ENCODE data around the gene RRBP1. TPM values are rescaled to one million over a fixed set of nuclear protein-coding genes. Genes with fewer than 3 reads are reported as not detected.

RRBP1 gene
- total and polyA plus RNA-seq, 3 donors from 2014 or later, result 93.8 to 146 (median 144) TPM

DNA sequence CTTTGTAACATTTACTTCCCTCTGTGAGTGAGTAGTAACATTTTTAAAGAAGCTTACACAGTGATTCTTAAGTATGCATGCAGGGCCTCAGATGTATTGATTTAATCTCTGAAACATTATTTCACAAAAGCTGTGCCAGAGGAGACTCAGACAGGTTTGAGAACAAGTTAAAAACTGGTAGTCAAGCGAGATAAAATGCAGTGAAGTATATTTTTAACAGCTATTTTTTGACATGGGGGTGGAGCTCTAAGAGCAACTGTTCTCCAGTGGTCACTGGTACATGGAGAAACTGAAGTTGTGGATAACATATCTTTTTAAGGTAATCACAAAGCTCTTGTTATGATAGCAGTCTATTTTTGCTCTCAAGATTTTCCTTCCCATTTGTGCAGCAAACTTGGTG, 91.8 kb downstream of the RRBP1 start:
- intact Hi-C loops (cut with DNase I; ENCODE audit: low total_unique reads), result no loop called here
- Histone ChIP-seq H3K36me3 (ENCODE audit: low read depth, missing control alignments) (no peaks in the 10 kb centered on the region), H3K27me3 (no peaks in the 10 kb centered on the region), H3K27ac (peak overlapping the region; percentile 68 to 82), H3K4me3 (no peak overlapping the region), H3K4me1 (peaks cover 38% of the 10 kb centered on the region), H3K9me3 (no peaks in the 10 kb centered on the region)
- TF ChIP-seq, protein P1, sequence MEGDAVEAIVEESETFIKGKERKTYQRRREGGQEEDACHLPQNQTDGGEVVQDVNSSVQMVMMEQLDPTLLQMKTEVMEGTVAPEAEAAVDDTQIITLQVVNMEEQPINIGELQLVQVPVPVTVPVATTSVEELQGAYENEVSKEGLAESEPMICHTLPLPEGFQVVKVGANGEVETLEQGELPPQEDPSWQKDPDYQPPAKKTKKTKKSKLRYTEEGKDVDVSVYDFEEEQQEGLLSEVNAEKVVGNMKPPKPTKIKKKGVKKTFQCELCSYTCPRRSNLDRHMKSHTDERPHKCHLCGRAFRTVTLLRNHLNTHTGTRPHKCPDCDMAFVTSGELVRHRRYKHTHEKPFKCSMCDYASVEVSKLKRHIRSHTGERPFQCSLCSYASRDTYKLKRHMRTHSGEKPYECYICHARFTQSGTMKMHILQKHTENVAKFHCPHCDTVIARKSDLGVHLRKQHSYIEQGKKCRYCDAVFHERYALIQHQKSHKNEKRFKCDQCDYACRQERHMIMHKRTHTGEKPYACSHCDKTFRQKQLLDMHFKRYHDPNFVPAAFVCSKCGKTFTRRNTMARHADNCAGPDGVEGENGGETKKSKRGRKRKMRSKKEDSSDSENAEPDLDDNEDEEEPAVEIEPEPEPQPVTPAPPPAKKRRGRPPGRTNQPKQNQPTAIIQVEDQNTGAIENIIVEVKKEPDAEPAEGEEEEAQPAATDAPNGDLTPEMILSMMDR (IDR thresholded peaks at IDR 0.05), result no peak
- no peak for TF ChIP-seq POLR2A (IDR thresholded peaks at IDR 0.05)
- no peak for DNase-seq
- WGBS, 2 donors, result 19 to 39% methylated on average over 1 of the region's 1 CpG

DNA sequence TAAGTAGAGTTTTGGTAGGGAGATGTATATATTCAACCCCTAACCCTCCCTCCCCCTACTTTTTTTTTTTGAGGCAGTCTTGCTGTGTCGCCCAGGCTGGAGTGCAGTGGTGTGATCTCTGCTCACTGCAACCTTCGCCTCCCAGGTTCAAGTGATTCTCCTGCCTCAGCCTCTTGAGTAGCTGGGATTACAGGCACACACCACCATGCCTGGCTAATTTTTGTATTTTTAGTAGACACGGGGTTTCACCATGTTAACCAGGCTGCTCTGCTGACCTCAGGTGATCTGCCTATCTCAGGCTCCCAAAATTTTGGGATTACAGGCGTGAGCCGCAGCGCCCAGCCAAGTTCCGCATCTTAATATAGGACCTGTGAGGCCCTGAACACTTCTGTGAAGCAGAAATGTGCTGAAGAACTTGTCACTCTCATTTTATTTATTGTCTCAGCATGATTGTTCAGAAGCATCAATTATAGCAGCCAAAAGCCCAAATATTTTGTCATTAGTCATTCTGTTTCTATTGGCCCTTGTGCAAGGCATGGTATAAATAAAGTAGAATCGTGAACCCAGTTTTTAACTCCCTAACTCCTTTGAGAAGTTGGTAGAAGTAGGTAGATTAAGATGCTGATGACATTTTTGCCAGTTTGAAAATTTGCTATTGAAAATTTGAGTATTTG, 92.7 kb downstream of the RRBP1 start:
- Histone ChIP-seq H3K4me3 (no peak overlapping the region), H3K27me3 (no peaks in the 10 kb centered on the region), H3K36me3 (ENCODE audit: low read depth, missing control alignments) (no peaks in the 10 kb centered on the region), H3K4me1 (peaks cover 34% of the 10 kb centered on the region), H3K9me3 (no peaks in the 10 kb centered on the region), H3K27ac (peak overlapping the region in 1 of 2 donors; percentile 82)
- TF ChIP-seq POLR2A (IDR thresholded peaks at IDR 0.05), result no peak
- TF ChIP-seq, protein P1 (IDR thresholded peaks at IDR 0.05), result no peak
- no peak for DNase-seq
- 77 to 82% methylated on average over 8 of the region's 8 CpGs for WGBS, 2 donors
- intact Hi-C loops (cut with DNase I; ENCODE audit: low total_unique reads), result no loop called here

DNA sequence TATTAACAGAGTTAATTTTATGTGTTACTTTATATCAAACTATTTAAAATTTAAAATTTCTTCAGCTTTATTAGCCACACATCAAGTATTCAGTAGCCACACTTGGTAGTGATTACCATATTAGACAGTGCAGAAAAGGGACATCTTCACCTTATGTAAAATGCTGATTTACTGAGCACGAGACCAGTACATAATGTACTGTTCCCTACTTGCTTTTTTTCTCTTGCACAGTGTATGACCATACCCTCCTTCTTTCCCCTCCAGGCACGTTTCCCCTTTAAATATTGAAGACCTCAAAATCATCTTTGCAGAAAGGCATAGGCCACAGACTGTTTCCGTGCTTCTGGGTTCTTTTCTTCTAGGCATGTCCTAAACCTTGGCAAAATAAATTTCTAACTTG, 94.2 kb downstream of the RRBP1 start:
- Histone ChIP-seq H3K27ac (no peak overlapping the region), H3K9me3 (no peaks in the 10 kb centered on the region), H3K36me3 (ENCODE audit: low read depth, missing control alignments) (no peaks in the 10 kb centered on the region), H3K4me1 (peaks cover 30% of the 10 kb centered on the region), H3K27me3 (no peaks in the 10 kb centered on the region), H3K4me3 (no peak overlapping the region)
- DNase-seq, result no peak
- intact Hi-C loops (cut with DNase I; ENCODE audit: low total_unique reads), result no loop called here
- 25 to 53% methylated on average over 3 of the region's 3 CpGs for WGBS, 2 donors
- no peak for TF ChIP-seq POLR2A (IDR thresholded peaks at IDR 0.05)
- TF ChIP-seq, protein P1 (IDR thresholded peaks at IDR 0.05), result no peak

DNA sequence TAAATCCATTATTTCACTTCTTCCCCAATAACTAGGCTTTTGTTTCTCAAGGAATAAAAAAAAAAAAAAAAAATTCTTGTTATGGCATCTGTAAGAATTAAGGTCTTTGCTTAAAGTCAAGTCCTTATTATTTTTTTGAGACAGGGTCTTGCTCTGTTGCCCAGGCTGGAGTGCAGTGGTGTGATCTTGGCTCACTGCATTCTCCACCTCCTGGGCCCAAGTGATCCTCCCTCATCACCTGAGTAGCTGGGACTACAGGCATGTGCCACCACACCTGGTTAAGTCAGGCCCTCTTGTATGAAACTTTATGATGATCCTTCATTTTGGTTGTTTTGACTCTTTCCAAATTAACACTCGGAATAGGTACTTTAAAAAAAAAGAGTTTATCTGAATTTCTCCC, 94.9 kb downstream of the RRBP1 start:
- no peak overlapping the region for H3K27ac ChIP-seq
- no peaks in the 10 kb centered on the region for H3K9me3 ChIP-seq
- DNase-seq, result no peak
- no peaks in the 10 kb centered on the region for H3K36me3 ChIP-seq (ENCODE audit: low read depth, missing control alignments)
- intact Hi-C loops (cut with DNase I; ENCODE audit: low total_unique reads), result no loop called here
- TF ChIP-seq, protein P1 (IDR thresholded peaks at IDR 0.05), result no peak
- no peak for TF ChIP-seq POLR2A (IDR thresholded peaks at IDR 0.05)
- H3K4me1 ChIP-seq, result peaks cover 30% of the 10 kb centered on the region
- no peaks in the 10 kb centered on the region for H3K27me3 ChIP-seq
- H3K4me3 ChIP-seq, result no peak overlapping the region
- 89 to 91% methylated on average over 1 of the region's 1 CpG for WGBS, 2 donors

DNA sequence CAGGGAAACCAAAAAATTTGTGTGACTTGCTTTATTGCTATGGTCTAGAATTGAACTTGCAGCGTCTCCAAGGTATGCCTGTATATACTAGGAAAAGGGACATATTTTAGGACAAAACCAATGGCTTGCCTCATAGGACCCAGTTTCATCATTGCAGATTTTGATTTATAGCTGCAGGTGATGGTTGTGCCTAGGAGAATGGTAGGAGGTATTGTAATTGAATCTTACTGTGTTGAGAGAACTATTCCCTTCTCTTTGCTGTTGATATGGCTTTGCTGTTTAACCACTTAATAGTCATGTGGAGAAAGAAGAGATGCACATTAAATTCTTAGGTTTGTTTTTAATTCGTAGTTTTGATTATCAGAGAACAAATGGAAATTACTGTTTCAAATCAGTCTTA, 95.8 kb downstream of the RRBP1 start:
- no peaks in the 10 kb centered on the region for H3K36me3 ChIP-seq (ENCODE audit: low read depth, missing control alignments)
- 56 to 69% methylated on average over 2 of the region's 2 CpGs for WGBS, 2 donors
- DNase-seq, result no peak
- intact Hi-C loops (cut with DNase I; ENCODE audit: low total_unique reads), result no loop called here
- H3K27ac ChIP-seq, result no peak overlapping the region
- peaks cover 25% of the 10 kb centered on the region for H3K4me1 ChIP-seq
- TF ChIP-seq POLR2A (IDR thresholded peaks at IDR 0.05), result no peak
- TF ChIP-seq, protein P1 (IDR thresholded peaks at IDR 0.05), result no peak
- no peaks in the 10 kb centered on the region for H3K9me3 ChIP-seq
- H3K4me3 ChIP-seq, result no peak overlapping the region
- no peaks in the 10 kb centered on the region for H3K27me3 ChIP-seq
